AG09319 (cell line): Measurements from ENCODE around the gene FOLR2.
"Not testable (repeated sequence)": the region's sequence is repeated elsewhere in the genome, so short reads cannot be mapped to it uniquely, and the experiment has no call there.

ENCODE experiments used
- DNase-seq: peaks from one replicate; pipeline ENCODE4 v3.0.0-alpha.2; 2010; ENCODE audit warnings: low read depth; ENCODE audit errors: extremely low read depth
- CTCF ChIP-seq: IDR thresholded peaks from 2 replicates; pipeline ENCODE4 v1.5.1; 2011; ENCODE audit warnings: low read depth, mild to moderate bottlenecking, inconsistent platforms, low read length, moderate library complexity

The FOLR2 gene

DNA sequence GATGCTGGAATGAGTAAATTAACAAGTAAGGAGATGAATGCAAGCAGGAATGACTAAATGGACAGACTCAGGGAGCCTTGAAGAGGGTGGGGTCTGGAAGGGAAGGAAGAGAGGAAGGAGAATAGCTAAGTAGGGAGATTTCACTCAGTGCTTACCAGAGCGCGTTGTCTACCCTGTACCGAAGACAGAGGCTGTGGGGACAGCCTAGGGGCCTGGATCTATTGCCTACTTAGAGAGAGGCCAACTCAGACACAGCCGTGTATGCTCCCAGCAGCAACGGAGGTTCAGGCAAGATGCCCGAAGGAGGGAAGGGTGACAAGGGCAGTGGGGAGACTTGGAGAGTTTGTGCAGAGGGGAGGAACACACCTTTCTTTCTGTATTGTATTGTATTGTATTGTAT is at the start of gene FOLR2:
TSS of gene FOLR2 (plus strand) at position 157 of the 400 bp plus-strand sequence. CDS start 1,791 bp downstream, outside the sequence.
- DNase-seq, result no peak
- no peak for TF ChIP-seq CTCF

DNA sequence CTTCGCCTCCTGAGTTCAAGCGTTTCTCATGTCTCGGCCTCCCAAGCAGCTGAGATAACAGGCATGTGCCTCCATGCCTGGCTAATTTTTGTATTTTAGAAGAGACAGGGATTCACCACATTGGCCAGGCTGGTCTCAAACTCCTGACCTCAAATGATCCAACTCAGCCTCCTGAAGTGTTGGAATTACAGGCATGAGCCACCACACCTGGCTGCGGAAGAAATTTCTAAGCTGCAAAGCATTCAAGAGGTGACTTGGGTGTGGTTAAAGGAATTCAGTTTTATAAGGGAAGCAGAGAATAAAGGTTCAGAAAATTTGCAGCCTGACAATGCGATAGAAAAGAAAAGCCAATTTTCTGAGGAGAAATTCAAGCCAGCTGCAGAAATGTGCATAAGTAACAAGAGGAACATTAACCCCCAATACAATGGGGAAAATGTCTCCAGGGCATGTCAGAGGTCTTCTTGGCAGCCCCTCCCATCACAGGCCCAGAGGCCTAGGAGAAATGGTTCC is 47.5 kb upstream of the FOLR2 start:
- DNase-seq, result not testable (repeated sequence)

DNA sequence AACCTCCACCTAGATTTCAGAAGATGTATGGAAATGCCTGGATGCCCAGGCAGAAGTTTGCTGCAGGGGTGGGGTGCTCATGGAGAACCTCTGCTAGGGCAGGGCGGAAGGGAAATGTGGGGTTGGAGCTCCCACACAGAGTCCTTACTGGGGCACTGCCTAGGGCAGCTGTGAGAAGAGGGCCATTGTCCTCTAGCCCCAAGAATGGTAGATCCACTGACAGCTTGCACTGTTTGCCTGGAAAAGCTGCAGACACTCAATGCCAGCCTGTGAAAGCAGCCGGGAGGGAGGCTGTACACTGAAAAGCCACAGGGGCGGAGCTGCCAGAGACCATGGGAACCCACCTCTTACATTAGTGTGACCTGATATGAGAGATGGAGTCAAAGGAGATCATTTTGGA is 46.8 kb upstream of the FOLR2 start:
- DNase-seq, result not testable (repeated sequence)

- not testable (repeated sequence) for DNase-seq
Measured at GRCh38 chr11:72172043-72172442, 44.6 kb upstream of the FOLR2 start.

GRCh38 chr11:72173291-72173690 is 43.3 kb upstream of the FOLR2 start:
- no peak for DNase-seq
- TF ChIP-seq CTCF, result no peak

DNA sequence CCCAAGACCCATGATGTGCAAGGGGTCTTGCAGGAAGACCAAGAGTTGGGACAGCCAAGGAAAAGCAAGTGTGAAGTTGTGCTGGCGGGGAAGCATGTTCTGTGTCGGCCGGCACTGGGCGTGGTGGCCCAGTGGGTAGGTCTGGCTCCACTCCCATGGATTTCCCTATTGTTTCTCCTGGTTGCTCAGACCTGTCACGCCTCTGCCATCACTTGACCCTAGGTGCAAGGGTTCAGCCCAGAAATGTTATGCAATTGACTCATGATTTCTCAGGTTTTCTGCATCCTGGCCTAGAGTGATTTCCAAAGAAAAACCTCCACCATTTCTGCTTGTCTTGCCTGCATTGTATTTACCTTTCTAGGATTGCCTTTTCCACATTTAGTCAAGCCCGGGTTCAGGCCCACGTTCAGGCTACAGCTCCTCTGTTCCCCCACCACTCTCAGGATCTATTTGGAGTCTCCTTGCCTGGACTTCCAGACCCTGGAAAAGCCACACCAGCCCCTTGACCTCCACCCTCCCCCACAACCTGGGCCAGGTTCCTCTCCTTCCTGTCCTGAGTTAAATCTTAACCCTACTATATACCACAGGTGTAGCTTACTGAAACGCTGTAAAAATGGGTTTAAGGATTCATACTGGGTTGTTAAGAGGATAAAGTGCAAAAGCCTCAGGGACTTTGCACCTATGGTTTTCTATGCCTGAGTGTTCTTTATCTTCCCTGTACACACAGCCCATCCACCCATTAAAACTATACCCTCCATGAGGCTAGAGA is 42.1 kb upstream of the FOLR2 start:
- no peak for DNase-seq
- TF ChIP-seq CTCF, result no peak

DNA sequence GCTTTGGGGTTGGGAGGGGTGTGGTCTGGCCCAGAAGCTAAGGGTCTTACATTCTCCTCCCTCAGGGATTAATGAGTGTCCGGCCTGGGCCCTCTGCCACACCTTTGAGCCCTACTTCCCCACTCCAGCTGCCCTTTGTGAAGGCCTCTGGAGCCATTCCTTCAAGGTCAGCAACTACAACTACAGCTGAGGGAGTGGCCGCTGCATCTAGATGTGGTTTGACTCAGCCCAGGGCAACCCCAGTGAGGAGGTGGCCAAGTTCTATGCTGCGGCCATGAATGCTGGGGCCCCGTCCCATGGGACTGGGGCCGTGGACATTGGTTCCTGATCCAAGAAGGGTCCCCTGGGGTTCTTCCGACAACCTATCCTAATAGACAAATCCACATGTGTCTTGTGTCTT is 38.9 kb upstream of the FOLR2 start:
- TF ChIP-seq CTCF, result no peak
- no peak for DNase-seq

GRCh38 chr11:72179049-72179803 is 37.4 kb upstream of the FOLR2 start:
- no peak for TF ChIP-seq CTCF
- no peak for DNase-seq
